Caco-2 (cell line): ENCODE data around the gene PRDM10. TPM values are rescaled to one million over a fixed set of nuclear protein-coding genes. Genes with fewer than 3 reads are reported as not detected.

Source experiments
- BruUV-seq: library from RNA; stranded (reverse); fragments of 400-500 nt; replicated peaks from 2 replicates; lab custom pipeline; 2021; lab: Mats Ljungman, UMichigan
- CTCF ChIA-PET: fragments of 300-600 bp; sonication (Branson Sonifier 250); formaldehyde crosslinking; loops from one replicate; lab custom pipeline; 2022; ENCODE audit warnings: antibody characterized with exemption; lab: Charles Lee
- POLR2A ChIA-PET: fragments of 300-600 bp; sonication (Branson Sonifier 250); formaldehyde crosslinking; loops from one replicate; lab custom pipeline; 2022; ENCODE audit warnings: antibody characterized with exemption; lab: Charles Lee
- DNase-seq, 2 experiments: peaks; one replicate each; pipeline versions ENCODE4 v3.0.0 to v3.0.0-alpha.2; 2020 to 2022
- H3K27me3 ChIP-seq: replicated peaks from 2 replicates; pipeline ENCODE4 v1.6.0; 2011; ENCODE audit warnings: low read length; ENCODE audit not compliant: control insufficient read depth, insufficient read depth
- H3K36me3 ChIP-seq: 2 replicates; pipeline ENCODE4 v1.5.1; 2011; ENCODE audit warnings: low read length; ENCODE audit not compliant: control insufficient read depth, insufficient read depth
- H3K4me1 ChIP-seq: fragments of 250-450 bp; sonication (Bioruptor Pico); 2 replicates; pipeline ENCODE4 v1.5.1; 2020; ENCODE audit warnings: mild to moderate bottlenecking
- H3K4me3 ChIP-seq: 2 replicates; pipeline ENCODE4 v1.5.1; 2011; ENCODE audit warnings: low read depth, mild to moderate bottlenecking, control low read depth, low read length
- H3K9me3 ChIP-seq: fragments of 250-450 bp; sonication (Bioruptor Pico); 2 replicates; pipeline ENCODE4 v1.5.1; 2020; ENCODE audit warnings: mild to moderate bottlenecking, moderate library complexity
- H3K27ac Mint-ChIP-seq: one replicate; pipeline ENCODE4 v1.8.0; 2022; ENCODE audit warnings: mixed read lengths; ENCODE audit not compliant: unreplicated experiment
- H3K27me3 Mint-ChIP-seq: one replicate; pipeline ENCODE4 v1.8.0; 2022; ENCODE audit warnings: mixed read lengths; ENCODE audit not compliant: insufficient read depth, unreplicated experiment
- H3K36me3 Mint-ChIP-seq: one replicate; pipeline ENCODE4 v1.8.0; 2022; ENCODE audit warnings: mild to moderate bottlenecking, mixed read lengths; ENCODE audit not compliant: insufficient read depth, unreplicated experiment
- H3K4me1 Mint-ChIP-seq: one replicate; pipeline ENCODE4 v1.8.0; 2022; ENCODE audit warnings: low read depth, mixed read lengths; ENCODE audit not compliant: unreplicated experiment
- H3K4me3 Mint-ChIP-seq: one replicate; pipeline ENCODE4 v1.8.0; 2022; ENCODE audit warnings: mild to moderate bottlenecking, moderate library complexity, mixed read lengths; ENCODE audit not compliant: unreplicated experiment
- H3K9me3 Mint-ChIP-seq: one replicate; pipeline ENCODE4 v1.8.0; 2022; ENCODE audit warnings: mixed read lengths; ENCODE audit not compliant: unreplicated experiment
- intact Hi-C: fragments of 100-400 bp; cut with micrococcal nuclease; formaldehyde crosslinking; loops from one replicate; pipeline ENCODE4 v1.10.0; 2022; ENCODE audit not compliant: unreplicated experiment
- total RNA-seq: library from RNA; stranded (reverse); gene quantifications from 2 replicates; pipeline ENCODE4 v1.2.3, GENCODE V29; 2022
- TF ChIP-seq, protein P1 (sequence below), 2 experiments: fragments of 200-600 bp in 1 of 2; IDR thresholded peaks; 1 replicate in 1 of 2; 2 replicates in 1 of 2; pipeline versions ENCODE4 v1.5.1 to v1.8.0; 2011 to 2022; ENCODE audit warnings: antibody characterized with exemption in 1 of 2, control low read depth in 1 of 2, inconsistent platforms in 1 of 2, low read depth in 1 of 2, low read length in 1 of 2, mild to moderate bottlenecking in 1 of 2, moderate library complexity in 1 of 2; ENCODE audit not compliant: insufficient read depth in 1 of 2, severe bottlenecking in 1 of 2, unreplicated experiment in 1 of 2

The PRDM10 gene
- total RNA-seq, 1 experiment from 2014 or later, result 11.8 TPM

DNA sequence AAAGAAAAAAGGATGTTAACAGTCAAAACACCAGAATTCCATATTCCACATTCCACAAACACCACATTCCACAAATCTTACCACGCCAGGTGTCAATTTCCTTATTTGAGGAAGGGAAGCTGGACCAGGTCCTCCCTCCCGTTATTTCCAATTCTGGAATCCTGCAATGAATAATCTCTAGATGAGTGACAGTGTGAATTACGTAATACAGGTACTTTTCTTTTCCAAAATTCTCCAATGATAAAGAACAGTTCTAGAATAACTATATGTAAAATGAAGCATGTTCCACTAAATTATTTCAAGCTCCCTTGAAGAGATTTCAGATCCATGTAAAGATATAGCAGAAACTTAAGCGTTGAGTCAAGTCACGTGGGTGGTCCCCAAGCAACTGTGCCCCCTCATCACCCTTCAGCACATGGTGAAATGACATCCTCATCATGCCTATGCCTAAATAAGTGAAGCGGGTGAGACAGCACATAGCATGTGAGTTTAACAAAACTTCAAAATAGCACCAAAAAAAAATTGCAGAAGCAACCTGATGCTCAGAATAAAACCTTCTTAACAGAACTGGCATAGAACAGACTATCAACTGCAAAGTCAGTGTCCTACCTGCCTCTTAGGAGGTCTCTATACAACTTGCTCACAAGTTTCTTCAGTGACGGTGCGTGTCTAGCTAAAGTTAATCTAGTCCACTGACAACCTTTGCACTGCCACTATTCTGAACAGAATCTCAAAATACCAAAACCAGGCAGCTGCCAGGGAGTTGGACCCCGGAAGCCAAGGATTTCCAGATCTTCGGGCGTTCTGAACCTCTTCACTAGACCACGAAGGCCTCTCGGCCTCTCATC is 108.1 kb downstream of the PRDM10 start:
- Mint-ChIP-seq H3K9me3 (no peaks in the 10 kb centered on the region), H3K27me3 (no peaks in the 10 kb centered on the region), H3K36me3 (peaks cover 62% of the 10 kb centered on the region), H3K27ac (peak overlapping the region; percentile 80), H3K4me3 (peak overlapping the region; percentile 84), H3K4me1 (peaks cover 13% of the 10 kb centered on the region)
- intact Hi-C loops, result loop anchor here (1.0 kb wide), 3 partner anchors 80 to 252 kb away; partner anchors contain the start of gene APLP2
- no peaks in the 10 kb centered on the region for H3K9me3 ChIP-seq
- ChIA-PET POLR2A (interaction anchor here (0.5 to 2.1 kb wide), 3 partner anchors 33 to 108 kb away, joined by 4 to 10 read pairs (median 6); partner anchors contain the start of gene PRDM10), CTCF (interaction anchor here (0.9 to 1.4 kb wide), 3 partner anchors 13 to 238 kb away, joined by 3 to 8 read pairs (median 3); no protein-coding TSS in a partner anchor)
- TF ChIP-seq, protein P1, sequence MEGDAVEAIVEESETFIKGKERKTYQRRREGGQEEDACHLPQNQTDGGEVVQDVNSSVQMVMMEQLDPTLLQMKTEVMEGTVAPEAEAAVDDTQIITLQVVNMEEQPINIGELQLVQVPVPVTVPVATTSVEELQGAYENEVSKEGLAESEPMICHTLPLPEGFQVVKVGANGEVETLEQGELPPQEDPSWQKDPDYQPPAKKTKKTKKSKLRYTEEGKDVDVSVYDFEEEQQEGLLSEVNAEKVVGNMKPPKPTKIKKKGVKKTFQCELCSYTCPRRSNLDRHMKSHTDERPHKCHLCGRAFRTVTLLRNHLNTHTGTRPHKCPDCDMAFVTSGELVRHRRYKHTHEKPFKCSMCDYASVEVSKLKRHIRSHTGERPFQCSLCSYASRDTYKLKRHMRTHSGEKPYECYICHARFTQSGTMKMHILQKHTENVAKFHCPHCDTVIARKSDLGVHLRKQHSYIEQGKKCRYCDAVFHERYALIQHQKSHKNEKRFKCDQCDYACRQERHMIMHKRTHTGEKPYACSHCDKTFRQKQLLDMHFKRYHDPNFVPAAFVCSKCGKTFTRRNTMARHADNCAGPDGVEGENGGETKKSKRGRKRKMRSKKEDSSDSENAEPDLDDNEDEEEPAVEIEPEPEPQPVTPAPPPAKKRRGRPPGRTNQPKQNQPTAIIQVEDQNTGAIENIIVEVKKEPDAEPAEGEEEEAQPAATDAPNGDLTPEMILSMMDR (IDR thresholded peaks at IDR 0.05; ENCODE audit: insufficient read depth in 1 of 2, low read depth in 1 of 2, low read length in 1 of 2, severe bottlenecking in 1 of 2, unreplicated experiment in 1 of 2), result no peak
- H3K27me3 ChIP-seq, result no peaks in the 10 kb centered on the region
- peak overlapping the region; percentile 86 for H3K4me3 ChIP-seq
- no peak for DNase-seq
- H3K36me3 ChIP-seq, result peaks cover 4% of the 10 kb centered on the region; the same call in 1 of the 2 replicates
- no TSS peak for BruUV-seq
- H3K4me1 ChIP-seq, result peaks cover 14% of the 10 kb centered on the region

DNA sequence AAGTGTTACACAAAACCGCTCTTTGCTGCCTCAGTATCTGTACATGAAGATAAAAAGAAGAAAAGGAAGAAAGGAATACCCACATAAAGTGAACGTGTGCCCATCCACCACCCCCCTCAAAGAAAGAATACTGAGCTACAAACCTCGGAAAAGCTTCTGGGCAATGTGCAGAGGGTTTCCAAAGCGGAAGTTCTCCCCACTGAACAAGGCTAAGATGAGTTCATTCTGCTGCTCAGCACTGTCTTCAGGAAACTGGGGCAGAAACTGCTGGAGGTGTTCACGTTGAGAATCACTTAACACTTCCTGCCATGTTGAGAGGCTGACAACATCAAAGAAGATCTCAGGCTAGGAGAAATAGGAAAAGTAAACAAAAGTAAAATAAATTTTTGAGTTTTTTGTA is 114.2 kb downstream of the PRDM10 start:
- Mint-ChIP-seq H3K9me3 (no peaks in the 10 kb centered on the region), H3K4me3 (no peak overlapping the region), H3K4me1 (peaks cover 5% of the 10 kb centered on the region), H3K27me3 (no peaks in the 10 kb centered on the region), H3K27ac (no peak overlapping the region), H3K36me3 (peaks cover 96% of the 10 kb centered on the region)
- intact Hi-C loops, result no loop called here
- BruUV-seq, result no TSS peak
- no peaks in the 10 kb centered on the region for H3K9me3 ChIP-seq
- H3K4me3 ChIP-seq, result no peak overlapping the region
- TF ChIP-seq, protein P1 (IDR thresholded peaks at IDR 0.05; ENCODE audit: insufficient read depth in 1 of 2, low read depth in 1 of 2, low read length in 1 of 2, severe bottlenecking in 1 of 2, unreplicated experiment in 1 of 2), result no peak
- H3K4me1 ChIP-seq, result no peaks in the 10 kb centered on the region
- H3K36me3 ChIP-seq, result peaks cover 21% of the 10 kb centered on the region
- POLR2A ChIA-PET, result no interaction called here
- H3K27me3 ChIP-seq, result no peaks in the 10 kb centered on the region
- no peak for DNase-seq
- CTCF ChIA-PET, result no interaction called here

DNA sequence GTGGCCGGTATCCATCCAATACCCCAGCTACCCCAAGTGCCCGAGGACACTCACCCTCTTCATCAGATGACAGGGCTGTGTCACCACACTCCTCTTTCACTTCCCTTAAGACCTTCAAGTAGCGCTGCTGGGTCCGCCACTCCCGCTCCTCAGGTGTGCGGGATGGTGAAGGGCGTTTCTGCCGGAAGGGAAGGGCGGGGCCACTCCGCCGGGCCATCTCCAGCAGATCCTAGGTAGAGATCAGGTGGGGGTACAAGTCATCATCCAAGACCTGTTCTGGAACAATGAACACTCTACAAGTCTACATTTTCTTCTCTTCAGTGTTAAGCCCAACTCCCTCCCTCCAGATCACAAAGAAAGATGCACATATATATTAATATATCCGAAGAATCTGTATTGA is 117.3 kb downstream of the PRDM10 start:
- POLR2A ChIA-PET, result no interaction called here
- CTCF ChIA-PET, result interaction anchor here (0.5 to 0.9 kb wide), 2 partner anchors 10 to 38 kb away, joined by 3 read pairs; no protein-coding TSS in a partner anchor
- no peaks in the 10 kb centered on the region for H3K27me3 ChIP-seq

More for the DNA sequence above, 117.3 kb downstream of the PRDM10 start:
- Histone ChIP-seq H3K4me1 (no peaks in the 10 kb centered on the region), H3K9me3 (no peaks in the 10 kb centered on the region), H3K36me3 (peaks cover 24% of the 10 kb centered on the region), H3K4me3 (no peak overlapping the region)
- no peaks in the 10 kb centered on the region for H3K27me3 Mint-ChIP-seq
- H3K4me3 Mint-ChIP-seq, result no peak overlapping the region
- TF ChIP-seq, protein P1 (IDR thresholded peaks at IDR 0.05; ENCODE audit: insufficient read depth in 1 of 2, low read depth in 1 of 2, low read length in 1 of 2, severe bottlenecking in 1 of 2, unreplicated experiment in 1 of 2), result no peak
- DNase-seq, result no peak
- H3K36me3 Mint-ChIP-seq, result peaks cover 100% of the 10 kb centered on the region
- intact Hi-C loops, result no loop called here
- no peaks in the 10 kb centered on the region for H3K4me1 Mint-ChIP-seq
- H3K27ac Mint-ChIP-seq, result no peak overlapping the region
- BruUV-seq, result no TSS peak
- no peaks in the 10 kb centered on the region for H3K9me3 Mint-ChIP-seq
